SK-N-SH (cell line): Measurements from ENCODE around the gene KLRC2. TPM values are rescaled to one million over a fixed set of nuclear protein-coding genes. Genes with fewer than 3 reads are reported as not detected.
"Not testable (repeated sequence)": the region's sequence is repeated elsewhere in the genome, so short reads cannot be mapped to it uniquely, and the experiment has no call there.

Experiments
- CTCF ChIA-PET: fragments of 300-600, 350-600 bp; formaldehyde crosslinking; extraction: SDS; loops from one replicate; lab custom pipeline; 2021; lab: Yijun Ruan, JAX
- POLR2A ChIA-PET: fragments of 350-600 bp; sonication (Branson Sonifier 250); formaldehyde crosslinking; extraction: SDS; loops from one replicate; lab custom pipeline; 2020; ENCODE audit warnings: antibody characterized with exemption, inconsistent platforms; lab: Yijun Ruan, JAX
- DNase-seq: peaks from one replicate; pipeline ENCODE4 v3.0.0; 2012
- H2AFZ ChIP-seq: fragments of 200-600 bp; sonication (generic); 2 replicates; pipeline ENCODE4 v1.8.1; 2016; ENCODE audit warnings: antibody characterized with exemption, mild to moderate bottlenecking, low read depth
- H3F3A ChIP-seq: fragments of 200-600 bp; sonication (generic); replicated peaks from 2 replicates; pipeline ENCODE3; 2016; ENCODE audit warnings: antibody characterized with exemption, mild to moderate bottlenecking; ENCODE audit not compliant: insufficient read depth
- H3K27ac ChIP-seq, 2 experiments: fragments of 200-500 bp in 1 of 2; fragments of 200-600 bp in 1 of 2; sonication (Bioruptor generic) in 1 of 2; sonication (generic), shearing (Covaris generic) in 1 of 2; 2 replicates each; pipeline versions ENCODE4 v1.5.1 to v1.6.1; 2014 to 2016; ENCODE audit warnings: low read depth in 2 of 2, inconsistent platforms in 1 of 2, low read length in 1 of 2, mild to moderate bottlenecking in 1 of 2, mixed read lengths in 1 of 2
- H3K27me3 ChIP-seq: fragments of 200-600 bp; sonication (generic), shearing (Covaris generic); 2 replicates; pipeline ENCODE4 v1.6.1; 2016; ENCODE audit warnings: mixed run types; ENCODE audit not compliant: insufficient read depth
- H3K36me3 ChIP-seq, 2 experiments: fragments of 200-500 bp in 1 of 2; fragments of 200-600 bp in 1 of 2; sonication (Bioruptor generic) in 1 of 2; sonication (generic) in 1 of 2; replicated peaks in 1 of 2; 2 replicates each; pipeline versions ENCODE3 to v1.5.1; 2014 to 2016; ENCODE audit warnings: low read length in 1 of 2, mild to moderate bottlenecking in 1 of 2; ENCODE audit not compliant: insufficient read depth in 2 of 2, control insufficient read depth in 1 of 2
- H3K4me1 ChIP-seq, 2 experiments: fragments of 200-500 bp in 1 of 2; fragments of 200-600 bp in 1 of 2; sonication (Bioruptor generic) in 1 of 2; sonication (generic), shearing (Covaris generic) in 1 of 2; 2 replicates each; pipeline versions ENCODE4 v1.5.1 to v1.6.1; 2014 to 2016; ENCODE audit warnings: low read depth in 1 of 2, low read length in 1 of 2, mixed run types in 1 of 2; ENCODE audit not compliant: insufficient read depth in 2 of 2, control insufficient read depth in 1 of 2
- H3K4me2 ChIP-seq: fragments of 200-600 bp; sonication (generic), shearing (Covaris generic); 2 replicates; pipeline ENCODE4 v1.6.1; 2017; ENCODE audit warnings: mixed run types
- H3K4me3 ChIP-seq, 2 experiments: fragments of 200-500 bp in 1 of 2; fragments of 200-600 bp in 1 of 2; sonication (Bioruptor generic) in 1 of 2; sonication (generic), shearing (Covaris generic) in 1 of 2; 2 replicates each; pipeline versions ENCODE4 v1.5.1 to v1.8.1; 2014 to 2016; ENCODE audit warnings: low read depth in 2 of 2, inconsistent platforms in 1 of 2, low read length in 1 of 2, mild to moderate bottlenecking in 1 of 2, mixed read lengths in 1 of 2, moderate library complexity in 1 of 2
- H3K79me2 ChIP-seq: fragments of 200-600 bp; sonication (generic); 2 replicates; pipeline ENCODE4 v1.8.1; 2017; ENCODE audit warnings: mild to moderate bottlenecking; ENCODE audit not compliant: insufficient read depth
- H3K9ac ChIP-seq: fragments of 200-600 bp; sonication (generic); 2 replicates; pipeline ENCODE4 v1.6.1; 2017; ENCODE audit warnings: mixed run types
- H3K9me2 ChIP-seq: fragments of 200-600 bp; sonication (generic); 2 replicates; pipeline ENCODE4 v1.6.1; 2017; ENCODE audit warnings: mixed run types
- H3K9me3 ChIP-seq: fragments of 200-600 bp; sonication (generic); 2 replicates; pipeline ENCODE4 v1.6.1; 2017; ENCODE audit warnings: mixed run types, mild to moderate bottlenecking, moderate library complexity
- H4K20me1 ChIP-seq: fragments of 200-600 bp; sonication (generic); 2 replicates; pipeline ENCODE4 v1.6.1; 2017; ENCODE audit warnings: mild to moderate bottlenecking, mixed run types; ENCODE audit not compliant: insufficient read depth
- CTCF ChIP-seq: fragments of 200-600 bp; sonication (generic); IDR thresholded peaks from 2 replicates; pipeline ENCODE4 v1.6.1; 2017; ENCODE audit warnings: antibody characterized with exemption, mild to moderate bottlenecking, moderate library complexity
- EP300 ChIP-seq, 2 experiments: IDR thresholded peaks; 2 replicates each; pipeline versions ENCODE4 v1.4.0 to v1.6.1; 2012; ENCODE audit warnings: borderline replicate concordance in 1 of 2, low read depth in 1 of 2, low read length in 1 of 2
- FOSL2 ChIP-seq: IDR thresholded peaks from 2 replicates; pipeline ENCODE4 v1.4.0; 2012; ENCODE audit warnings: low read depth, mild to moderate bottlenecking, moderate library complexity, borderline replicate concordance
- GABPA ChIP-seq: IDR thresholded peaks from 2 replicates; pipeline ENCODE4 v1.4.0; 2012; ENCODE audit warnings: low read depth, mild to moderate bottlenecking
- GATA2 ChIP-seq: sonication (generic); formaldehyde crosslinking; IDR thresholded peaks from 2 replicates; pipeline ENCODE4 v1.5.0; 2020; ENCODE audit warnings: mild to moderate bottlenecking, missing genetic modification reagents
- MEF2A ChIP-seq: IDR thresholded peaks from 2 replicates; pipeline ENCODE4 v1.4.0; 2012; ENCODE audit warnings: low read depth, borderline replicate concordance
- MXI1 ChIP-seq: IDR thresholded peaks from 2 replicates; pipeline ENCODE4 v1.6.1; 2012; ENCODE audit warnings: mild to moderate bottlenecking, low read depth, low read length, improper control_type of control experiment
- NFIC ChIP-seq: IDR thresholded peaks from 2 replicates; pipeline ENCODE4 v1.4.0; 2012; ENCODE audit warnings: borderline replicate concordance
- NRF1 ChIP-seq: IDR thresholded peaks from 2 replicates; pipeline ENCODE4 v1.6.1; 2012; ENCODE audit warnings: low read depth, mild to moderate bottlenecking, low read length
- RCOR1 ChIP-seq: fragments of 150-350 bp; IDR thresholded peaks from 2 replicates; pipeline ENCODE4 v1.6.1; 2017; ENCODE audit warnings: antibody characterized with exemption, low read length
- SIN3A ChIP-seq: IDR thresholded peaks from 2 replicates; pipeline ENCODE4 v1.6.1; 2012; ENCODE audit warnings: low read depth, mild to moderate bottlenecking, low read length, moderate library complexity, borderline replicate concordance
- TAF1 ChIP-seq: IDR thresholded peaks from 2 replicates; pipeline ENCODE4 v1.6.1; 2012; ENCODE audit warnings: low read depth, mild to moderate bottlenecking, low read length, moderate library complexity, borderline replicate concordance
- TEAD4 ChIP-seq: IDR thresholded peaks from 2 replicates; pipeline ENCODE4 v1.4.0; 2012; ENCODE audit warnings: mild to moderate bottlenecking, borderline replicate concordance; ENCODE audit not compliant: insufficient read depth
- USF2 ChIP-seq: fragments of 150-350 bp; IDR thresholded peaks from 2 replicates; pipeline ENCODE4 v1.6.1; 2017; ENCODE audit warnings: antibody characterized with exemption, low read length, low read depth, borderline replicate concordance
- YY1 ChIP-seq: IDR thresholded peaks from 2 replicates; pipeline ENCODE4 v1.4.0; 2012; ENCODE audit warnings: low read depth, mild to moderate bottlenecking
- ZBTB33 ChIP-seq: IDR thresholded peaks from 2 replicates; pipeline ENCODE4 v1.4.0; 2012; ENCODE audit warnings: low read depth, borderline replicate concordance
- WGBS: methylation state at CpG from one replicate; pipeline ENCODE4 v1.1.6; 2017; ENCODE audit warnings: low lambda C conversion rate; 5-methylcytosine and 5-hydroxymethylcytosine counted together
- polyA plus RNA-seq, 3 experiments: library from polyadenylated mRNA; depleted of rRNA; stranded (reverse); fragments of >200 nt; gene quantifications; 2 replicates each; pipeline ENCODE4 v1.2.3, GENCODE V29; 2012
- TF ChIP-seq, protein P1 (sequence below): IDR thresholded peaks from 2 replicates; pipeline ENCODE4 v1.6.1; 2012; ENCODE audit warnings: mild to moderate bottlenecking, low read depth, low read length, moderate library complexity
- TF ChIP-seq, protein P2 (sequence below): IDR thresholded peaks from 2 replicates; pipeline ENCODE4; 2012

The KLRC2 gene
- polyA plus RNA-seq, 1 of the 3 experiments (the other 2 are of a cell fraction) = not detected

- ChIA-PET POLR2A (no interaction called here), CTCF (no interaction called here)
- TF ChIP-seq GABPA (no peak), NRF1 (no peak), TAF1 (no peak), USF2 (no peak), CTCF (no peak), EP300 (IDR thresholded peaks at IDR 0.05; ENCODE audit: borderline replicate concordance in 1 of 2, low read depth in 1 of 2, low read length in 1 of 2) (no peak), YY1 (no peak), NFIC (no peak), SIN3A (no peak), MXI1 (no peak), RCOR1 (no peak), MEF2A (no peak), ZBTB33 (no peak), FOSL2 (no peak), TEAD4 (no peak), GATA2 (CRISPR knock-in tag) (no peak)
- TF ChIP-seq, protein P1, sequence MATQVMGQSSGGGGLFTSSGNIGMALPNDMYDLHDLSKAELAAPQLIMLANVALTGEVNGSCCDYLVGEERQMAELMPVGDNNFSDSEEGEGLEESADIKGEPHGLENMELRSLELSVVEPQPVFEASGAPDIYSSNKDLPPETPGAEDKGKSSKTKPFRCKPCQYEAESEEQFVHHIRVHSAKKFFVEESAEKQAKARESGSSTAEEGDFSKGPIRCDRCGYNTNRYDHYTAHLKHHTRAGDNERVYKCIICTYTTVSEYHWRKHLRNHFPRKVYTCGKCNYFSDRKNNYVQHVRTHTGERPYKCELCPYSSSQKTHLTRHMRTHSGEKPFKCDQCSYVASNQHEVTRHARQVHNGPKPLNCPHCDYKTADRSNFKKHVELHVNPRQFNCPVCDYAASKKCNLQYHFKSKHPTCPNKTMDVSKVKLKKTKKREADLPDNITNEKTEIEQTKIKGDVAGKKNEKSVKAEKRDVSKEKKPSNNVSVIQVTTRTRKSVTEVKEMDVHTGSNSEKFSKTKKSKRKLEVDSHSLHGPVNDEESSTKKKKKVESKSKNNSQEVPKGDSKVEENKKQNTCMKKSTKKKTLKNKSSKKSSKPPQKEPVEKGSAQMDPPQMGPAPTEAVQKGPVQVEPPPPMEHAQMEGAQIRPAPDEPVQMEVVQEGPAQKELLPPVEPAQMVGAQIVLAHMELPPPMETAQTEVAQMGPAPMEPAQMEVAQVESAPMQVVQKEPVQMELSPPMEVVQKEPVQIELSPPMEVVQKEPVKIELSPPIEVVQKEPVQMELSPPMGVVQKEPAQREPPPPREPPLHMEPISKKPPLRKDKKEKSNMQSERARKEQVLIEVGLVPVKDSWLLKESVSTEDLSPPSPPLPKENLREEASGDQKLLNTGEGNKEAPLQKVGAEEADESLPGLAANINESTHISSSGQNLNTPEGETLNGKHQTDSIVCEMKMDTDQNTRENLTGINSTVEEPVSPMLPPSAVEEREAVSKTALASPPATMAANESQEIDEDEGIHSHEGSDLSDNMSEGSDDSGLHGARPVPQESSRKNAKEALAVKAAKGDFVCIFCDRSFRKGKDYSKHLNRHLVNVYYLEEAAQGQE = no peak
- TF ChIP-seq, protein P2, sequence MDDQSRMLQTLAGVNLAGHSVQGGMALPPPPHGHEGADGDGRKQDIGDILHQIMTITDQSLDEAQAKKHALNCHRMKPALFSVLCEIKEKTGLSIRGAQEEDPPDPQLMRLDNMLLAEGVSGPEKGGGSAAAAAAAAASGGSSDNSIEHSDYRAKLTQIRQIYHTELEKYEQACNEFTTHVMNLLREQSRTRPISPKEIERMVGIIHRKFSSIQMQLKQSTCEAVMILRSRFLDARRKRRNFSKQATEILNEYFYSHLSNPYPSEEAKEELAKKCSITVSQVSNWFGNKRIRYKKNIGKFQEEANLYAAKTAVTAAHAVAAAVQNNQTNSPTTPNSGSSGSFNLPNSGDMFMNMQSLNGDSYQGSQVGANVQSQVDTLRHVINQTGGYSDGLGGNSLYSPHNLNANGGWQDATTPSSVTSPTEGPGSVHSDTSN = no peak
- Histone ChIP-seq H3K27me3 (no peaks in the 10 kb centered on the region; the same call in 1 of the 2 replicates), H3K9me3 (no peaks in the 10 kb centered on the region), H4K20me1 (no peaks in the 10 kb centered on the region), H3F3A (no peaks in the 10 kb centered on the region), H3K27ac (no peak overlapping the region), H3K4me2 (no peak overlapping the region), H3K4me3 (no peak overlapping the region), H3K79me2 (no peaks in the 10 kb centered on the region), H2AFZ (no peak overlapping the region), H3K36me3 (no peaks in the 10 kb centered on the region), H3K4me1 (no peaks in the 10 kb centered on the region), H3K9ac (no peak overlapping the region), H3K9me2 (no peaks in the 10 kb centered on the region)
- 23% methylated on average over 9 of the region's 9 CpGs for WGBS
- DNase-seq = no peak
Observed at GRCh38 chr12:10388624-10389413, 47.0 kb downstream of the KLRC2 start.

- H3K36me3 ChIP-seq, H3K79me2 ChIP-seq, H2AFZ ChIP-seq, H3F3A ChIP-seq, H3K27me3 ChIP-seq, CTCF ChIA-PET, H4K20me1 ChIP-seq, H3K27ac ChIP-seq, H3K4me1 ChIP-seq, H3K9ac ChIP-seq, H3K9me2 ChIP-seq, POLR2A ChIA-PET, H3K4me2 ChIP-seq, DNase-seq, H3K4me3 ChIP-seq, H3K9me3 ChIP-seq: not testable (repeated sequence)
- 38% methylated on average over 6 of the region's 6 CpGs for whole genome bisulfite sequencing
Observed at GRCh38 chr12:10387498-10387897, 48.3 kb downstream of the KLRC2 start.
